ENCODE measurements around the gene PPP2R1B.
"Not testable (repeated sequence)": the region's sequence is repeated elsewhere in the genome, so short reads cannot be mapped to it uniquely, and the experiment has no call there.

GRCh38 chr11:111784311-111784710 is 18.1 kb upstream of the PPP2R1B start:
- not testable (repeated sequence) for TF ChIP-seq POLR2A, CTCF (IDR thresholded peaks at IDR 0.05)
